HUES48 (cell line): ENCODE data around the gene KCNMB4.

Experiments
- H3K27ac ChIP-seq: one replicate; pipeline ENCODE4 v1.7.0; 2013; ENCODE audit warnings: low read depth, low read length, inconsistent platforms
- H3K27me3 ChIP-seq: 2 replicates; pipeline ENCODE4 v1.6.1; 2013; ENCODE audit warnings: mild to moderate bottlenecking, low read length; ENCODE audit not compliant: control insufficient read depth, insufficient read depth
- H3K36me3 ChIP-seq: 2 replicates; pipeline ENCODE4 v1.6.1; 2013; ENCODE audit warnings: low read length; ENCODE audit not compliant: control insufficient read depth, insufficient read depth
- H3K4me1 ChIP-seq: 2 replicates; pipeline ENCODE4 v1.6.1; 2013; ENCODE audit warnings: mild to moderate bottlenecking, low read length; ENCODE audit not compliant: control insufficient read depth, insufficient read depth
- H3K4me3 ChIP-seq: 2 replicates; pipeline ENCODE4 v1.5.1; 2013; ENCODE audit warnings: mild to moderate bottlenecking, low read depth, low read length
- H3K9ac ChIP-seq: 2 replicates; pipeline ENCODE4 v1.6.1; 2013; ENCODE audit warnings: mild to moderate bottlenecking, low read depth, low read length, moderate library complexity
- H3K9me3 ChIP-seq: 2 replicates; pipeline ENCODE4 v1.6.1; 2013; ENCODE audit warnings: low read length; ENCODE audit not compliant: control insufficient read depth, insufficient read depth

The KCNMB4 gene

GRCh38 chr12:70353780-70354660 lies 12.1 kb upstream of the KCNMB4 start:
- no peak overlapping the region for H3K9ac ChIP-seq
- H3K36me3 ChIP-seq: peaks cover 27% of the 10 kb centered on the region
- no peak overlapping the region for H3K4me3 ChIP-seq

GRCh38 chr12:70354787-70355186 lies 11.3 kb upstream of the KCNMB4 start:
- Histone ChIP-seq H3K9ac (no peak overlapping the region), H3K27me3 (no peaks in the 10 kb centered on the region), H3K36me3 (peaks cover 27% of the 10 kb centered on the region), H3K9me3 (no peaks in the 10 kb centered on the region), H3K4me3 (no peak overlapping the region), H3K4me1 (0 out of 2 replicates have a peak, but pooled peaks cover 1% of the 10 kb centered on the region), H3K27ac (no peak overlapping the region)

More at GRCh38 chr12:70353780-70354660, 12.1 kb upstream of the KCNMB4 start:
- Histone ChIP-seq H3K4me1 (no peaks in the 10 kb centered on the region), H3K27ac (no peak overlapping the region), H3K9me3 (no peaks in the 10 kb centered on the region), H3K27me3 (no peaks in the 10 kb centered on the region)

GRCh38 chr12:70355972-70356371 lies 10.1 kb upstream of the KCNMB4 start:
- Histone ChIP-seq H3K27ac (no peak overlapping the region), H3K36me3 (peaks cover 27% of the 10 kb centered on the region), H3K4me1 (peaks cover 13% of the 10 kb centered on the region), H3K27me3 (no peaks in the 10 kb centered on the region), H3K4me3 (no peak overlapping the region), H3K9ac (no peak overlapping the region), H3K9me3 (no peaks in the 10 kb centered on the region)

- Histone ChIP-seq H3K27me3 (peaks cover 9% of the 10 kb centered on the region), H3K9ac (no peak overlapping the region), H3K9me3 (no peaks in the 10 kb centered on the region), H3K27ac (no peak overlapping the region), H3K36me3 (peaks cover 5% of the 10 kb centered on the region), H3K4me1 (peaks cover 18% of the 10 kb centered on the region), H3K4me3 (no peak overlapping the region)
Observed at GRCh38 chr12:70359458-70360197, 6.5 kb upstream of the KCNMB4 start.

GRCh38 chr12:70360218-70360617 lies 5.9 kb upstream of the KCNMB4 start:
- H3K27ac ChIP-seq: peak overlapping the region; percentile 49
- H3K36me3 ChIP-seq: no peaks in the 10 kb centered on the region
- H3K27me3 ChIP-seq: peaks cover 15% of the 10 kb centered on the region
- H3K9me3 ChIP-seq: no peaks in the 10 kb centered on the region
- H3K9ac ChIP-seq: no peak overlapping the region
- H3K4me1 ChIP-seq: peaks cover 22% of the 10 kb centered on the region
- H3K4me3 ChIP-seq: peak overlapping the region; percentile 8; the same call in 1 of the 2 replicates

GRCh38 chr12:70364695-70365397 lies 1.2 kb upstream of the KCNMB4 start:
- Histone ChIP-seq H3K4me3 (peak overlapping the region; percentile 78), H3K27me3 (peaks cover 27% of the 10 kb centered on the region), H3K36me3 (no peaks in the 10 kb centered on the region), H3K9ac (no peak overlapping the region), H3K4me1 (peaks cover 27% of the 10 kb centered on the region), H3K9me3 (no peaks in the 10 kb centered on the region), H3K27ac (no peak overlapping the region)

- Histone ChIP-seq H3K27ac (no peak overlapping the region), H3K9ac (no peak overlapping the region; the same call in 1 of the 2 replicates), H3K36me3 (no peaks in the 10 kb centered on the region), H3K4me1 (peaks cover 23% of the 10 kb centered on the region), H3K27me3 (peaks cover 27% of the 10 kb centered on the region), H3K4me3 (peak overlapping the region; percentile 78), H3K9me3 (no peaks in the 10 kb centered on the region)
Observed at GRCh38 chr12:70365398-70365647, 767 bp upstream of the KCNMB4 start.

GRCh38 chr12:70366581-70367257 lies 629 bp downstream of the KCNMB4 start:
- Histone ChIP-seq H3K27me3 (peaks cover 27% of the 10 kb centered on the region), H3K4me1 (peaks cover 13% of the 10 kb centered on the region), H3K9me3 (no peaks in the 10 kb centered on the region), H3K27ac (peak overlapping the region; percentile 55), H3K9ac (peak overlapping the region; percentile 41), H3K4me3 (peak overlapping the region; percentile 78), H3K36me3 (no peaks in the 10 kb centered on the region)

- H3K4me3 ChIP-seq: peak overlapping the region; percentile 78
- H3K27me3 ChIP-seq: peaks cover 27% of the 10 kb centered on the region
- H3K9me3 ChIP-seq: no peaks in the 10 kb centered on the region
- H3K36me3 ChIP-seq: no peaks in the 10 kb centered on the region
- peaks cover 13% of the 10 kb centered on the region for H3K4me1 ChIP-seq
- peak overlapping the region; percentile 40 for H3K27ac ChIP-seq
- H3K9ac ChIP-seq: peak overlapping the region; percentile 41
Observed at GRCh38 chr12:70367258-70368141, 1.4 kb downstream of the KCNMB4 start.

GRCh38 chr12:70372881-70373280 lies 6.8 kb downstream of the KCNMB4 start:
- no peaks in the 10 kb centered on the region for H3K36me3 ChIP-seq
- H3K27me3 ChIP-seq: peaks cover 1% of the 10 kb centered on the region; the same call in 1 of the 2 replicates
- no peaks in the 10 kb centered on the region for H3K9me3 ChIP-seq
- no peak overlapping the region for H3K9ac ChIP-seq
- H3K27ac ChIP-seq: no peak overlapping the region
- peaks cover 5% of the 10 kb centered on the region; the same call in 1 of the 2 replicates for H3K4me1 ChIP-seq
- no peak overlapping the region for H3K4me3 ChIP-seq
